Neutrophil (primary cell): ENCODE results near the gene GPRC5B.

Experiments used
- H3K27ac ChIP-seq: fragments of 200-600 bp; sonication (generic); 2 replicates; pipeline ENCODE4 v1.5.1; 2016; ENCODE audit warnings: mild to moderate bottlenecking, moderate library complexity
- H3K27me3 ChIP-seq: fragments of 200-600 bp; sonication (generic); 2 replicates; pipeline ENCODE4 v1.6.0; 2016; ENCODE audit warnings: mild to moderate bottlenecking
- H3K36me3 ChIP-seq: fragments of 200-600 bp; sonication (generic); 2 replicates; pipeline ENCODE4 v1.5.1; 2017
- H3K4me1 ChIP-seq, 2 experiments: fragments of 200-600 bp in 1 of 2; sonication (generic) in 1 of 2; 1 replicate in 1 of 2; 2 replicates in 1 of 2; pipeline versions ENCODE4 v1.5.1 to v1.6.1; 2013 to 2016; ENCODE audit warnings: low read depth in 1 of 2, low read length in 1 of 2, mild to moderate bottlenecking in 1 of 2, moderate library complexity in 1 of 2; ENCODE audit not compliant: control insufficient read depth in 1 of 2, insufficient read depth in 1 of 2
- H3K4me3 ChIP-seq, 2 experiments: fragments of 200-600 bp in 1 of 2; sonication (generic) in 1 of 2; 1 replicate in 1 of 2; 2 replicates in 1 of 2; pipeline ENCODE4 v1.5.1; 2013 to 2016; ENCODE audit warnings: low read depth in 1 of 2, low read length in 1 of 2, mild to moderate bottlenecking in 1 of 2, moderate library complexity in 1 of 2
- H3K9me3 ChIP-seq: fragments of 200-600 bp; sonication (generic); 2 replicates; pipeline ENCODE4 v1.5.1; 2016
- TF ChIP-seq, protein P1 (sequence below): fragments of 200-600 bp; sonication (generic); IDR thresholded peaks from 2 replicates; pipeline ENCODE4 v1.5.1; 2016; ENCODE audit warnings: antibody characterized with exemption

Gene GPRC5B, protein sequence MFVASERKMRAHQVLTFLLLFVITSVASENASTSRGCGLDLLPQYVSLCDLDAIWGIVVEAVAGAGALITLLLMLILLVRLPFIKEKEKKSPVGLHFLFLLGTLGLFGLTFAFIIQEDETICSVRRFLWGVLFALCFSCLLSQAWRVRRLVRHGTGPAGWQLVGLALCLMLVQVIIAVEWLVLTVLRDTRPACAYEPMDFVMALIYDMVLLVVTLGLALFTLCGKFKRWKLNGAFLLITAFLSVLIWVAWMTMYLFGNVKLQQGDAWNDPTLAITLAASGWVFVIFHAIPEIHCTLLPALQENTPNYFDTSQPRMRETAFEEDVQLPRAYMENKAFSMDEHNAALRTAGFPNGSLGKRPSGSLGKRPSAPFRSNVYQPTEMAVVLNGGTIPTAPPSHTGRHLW

DNA sequence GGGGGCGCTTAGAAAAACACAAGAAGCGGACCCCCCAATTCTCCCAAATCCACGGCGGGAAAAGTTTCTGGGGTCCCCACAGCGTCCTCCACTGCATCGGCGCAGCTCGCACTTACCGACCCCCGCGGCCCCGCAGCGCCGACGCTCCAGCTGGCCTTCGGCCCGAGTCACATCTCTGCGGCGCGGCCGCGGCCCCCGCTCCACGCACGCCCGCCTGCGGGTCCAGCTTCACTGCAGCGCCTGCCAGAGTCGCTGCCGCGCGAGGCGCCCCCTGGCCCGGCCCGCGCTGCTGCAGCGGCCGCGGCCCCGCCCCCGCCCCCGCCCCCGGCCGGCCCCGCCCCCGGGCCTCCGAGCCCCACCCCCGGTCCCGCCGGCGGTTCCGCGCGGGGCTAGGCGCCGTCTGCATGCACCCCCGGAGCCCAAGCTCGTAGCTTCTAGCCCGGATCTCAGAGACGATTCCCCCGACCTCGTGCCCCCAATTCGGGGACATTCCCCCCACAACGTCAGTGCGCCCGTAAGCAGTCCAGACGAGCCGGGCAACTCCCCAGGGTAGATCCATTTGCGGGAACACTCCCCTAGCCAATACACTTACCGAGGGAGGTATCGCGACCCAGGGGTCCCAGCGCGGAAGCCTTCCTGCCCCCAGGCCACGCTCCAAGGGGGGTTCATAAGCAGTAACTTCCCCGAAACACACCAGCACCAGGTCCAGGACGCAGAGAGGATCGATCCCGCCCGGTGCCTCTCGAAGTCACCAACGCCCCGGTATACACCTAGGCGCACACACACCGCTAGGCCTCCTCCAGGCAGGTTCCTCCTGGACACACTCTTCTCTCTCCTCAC is at the start of gene GPRC5B:
Gene GPRC5B (minus strand): TSS at position 238 of the 840 bp plus-strand sequence. CDS start 12,003 bp downstream, outside the sequence.
- no peak within 1 kb of the TSS for H3K27ac ChIP-seq
- H3K27me3 ChIP-seq = peaks cover 66% of the 10 kb centered on the region
- TF ChIP-seq, protein P1, sequence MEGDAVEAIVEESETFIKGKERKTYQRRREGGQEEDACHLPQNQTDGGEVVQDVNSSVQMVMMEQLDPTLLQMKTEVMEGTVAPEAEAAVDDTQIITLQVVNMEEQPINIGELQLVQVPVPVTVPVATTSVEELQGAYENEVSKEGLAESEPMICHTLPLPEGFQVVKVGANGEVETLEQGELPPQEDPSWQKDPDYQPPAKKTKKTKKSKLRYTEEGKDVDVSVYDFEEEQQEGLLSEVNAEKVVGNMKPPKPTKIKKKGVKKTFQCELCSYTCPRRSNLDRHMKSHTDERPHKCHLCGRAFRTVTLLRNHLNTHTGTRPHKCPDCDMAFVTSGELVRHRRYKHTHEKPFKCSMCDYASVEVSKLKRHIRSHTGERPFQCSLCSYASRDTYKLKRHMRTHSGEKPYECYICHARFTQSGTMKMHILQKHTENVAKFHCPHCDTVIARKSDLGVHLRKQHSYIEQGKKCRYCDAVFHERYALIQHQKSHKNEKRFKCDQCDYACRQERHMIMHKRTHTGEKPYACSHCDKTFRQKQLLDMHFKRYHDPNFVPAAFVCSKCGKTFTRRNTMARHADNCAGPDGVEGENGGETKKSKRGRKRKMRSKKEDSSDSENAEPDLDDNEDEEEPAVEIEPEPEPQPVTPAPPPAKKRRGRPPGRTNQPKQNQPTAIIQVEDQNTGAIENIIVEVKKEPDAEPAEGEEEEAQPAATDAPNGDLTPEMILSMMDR = no peak
- H3K9me3 ChIP-seq = no peaks in the 10 kb centered on the region
- no peaks in the 10 kb centered on the region for H3K36me3 ChIP-seq
- peaks cover 14 to 23% of the 10 kb centered on the region in 2 experiments for H3K4me1 ChIP-seq
- H3K4me3 ChIP-seq = peak within 1 kb of the TSS; percentile 20 to 30

DNA sequence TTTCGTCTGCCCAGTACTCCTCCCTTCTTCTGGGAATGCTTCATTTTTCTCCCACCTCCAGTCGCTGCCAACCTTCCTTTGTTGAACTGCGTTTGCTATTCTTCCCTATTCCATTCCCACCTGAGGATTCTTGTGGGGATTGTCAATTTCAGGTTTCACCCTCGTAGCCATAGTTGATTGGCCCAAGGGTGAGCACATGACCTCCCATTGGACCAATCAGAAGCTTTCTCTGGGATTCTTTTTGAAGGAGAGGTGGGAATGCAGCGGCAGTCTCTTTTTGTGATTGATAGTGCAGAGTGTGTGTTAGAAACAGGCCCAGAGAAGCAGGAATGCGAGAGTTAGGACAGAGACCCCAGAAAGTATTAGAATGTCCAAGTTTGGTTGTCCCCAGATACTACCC is 49.1 kb upstream of the GPRC5B start:
- Histone ChIP-seq H3K4me3 (no peak overlapping the region), H3K4me1 (peaks cover 0 to 21% of the 10 kb centered on the region in 2 experiments), H3K36me3 (no peaks in the 10 kb centered on the region), H3K27ac (no peak overlapping the region), H3K9me3 (no peaks in the 10 kb centered on the region), H3K27me3 (no peaks in the 10 kb centered on the region)
- TF ChIP-seq, protein P1 = no peak

DNA sequence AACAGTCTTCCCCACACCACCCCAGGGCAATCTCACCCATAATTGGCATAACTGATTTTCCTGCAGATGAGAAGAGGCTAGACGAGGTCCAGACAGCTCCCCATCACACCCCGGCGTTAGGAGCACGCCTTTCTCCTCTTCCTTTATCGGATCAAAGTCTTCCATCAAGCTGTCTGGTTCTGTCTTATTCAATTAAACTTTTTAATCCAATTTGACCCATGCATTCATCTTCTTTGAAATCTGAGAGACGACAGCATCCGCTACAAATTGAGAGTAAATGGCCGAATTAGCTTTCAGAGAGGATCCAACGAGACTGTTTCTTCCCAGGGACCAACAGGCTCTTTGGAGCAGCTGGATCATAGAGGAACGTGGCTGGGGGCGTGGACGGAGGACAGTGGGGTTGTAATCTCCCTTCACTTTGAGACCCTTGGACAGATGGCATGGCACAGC is 44.4 kb upstream of the GPRC5B start:
- TF ChIP-seq, protein P1 = no peak

DNA sequence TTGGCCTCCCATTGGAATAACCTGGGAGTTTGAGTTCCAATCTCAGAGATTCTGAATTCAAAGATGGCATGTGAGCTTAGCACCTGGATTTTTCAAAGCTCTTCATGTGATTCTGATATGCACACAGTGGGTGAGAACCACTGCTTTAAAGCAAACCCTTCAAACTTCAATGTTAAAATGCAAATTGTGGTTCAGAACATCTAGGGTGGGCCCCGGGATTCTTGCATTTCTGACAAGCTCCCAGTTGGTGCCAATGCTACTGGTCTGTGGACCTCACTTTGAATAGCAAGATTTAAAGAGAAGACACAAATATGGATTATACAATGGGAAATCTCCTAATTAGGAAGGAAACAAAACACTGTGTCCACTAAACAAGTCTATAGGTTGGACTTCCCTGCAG is 43.8 kb upstream of the GPRC5B start:
- H3K27me3 ChIP-seq = no peaks in the 10 kb centered on the region
- H3K4me1 ChIP-seq = no peaks in the 10 kb centered on the region
- TF ChIP-seq, protein P1 = no peak
- no peak overlapping the region for H3K27ac ChIP-seq
- H3K4me3 ChIP-seq = no peak overlapping the region
- no peaks in the 10 kb centered on the region for H3K36me3 ChIP-seq
- H3K9me3 ChIP-seq = no peaks in the 10 kb centered on the region

More for the DNA sequence above, 44.4 kb upstream of the GPRC5B start:
- no peaks in the 10 kb centered on the region for H3K9me3 ChIP-seq
- H3K27me3 ChIP-seq = no peaks in the 10 kb centered on the region
- no peak overlapping the region for H3K27ac ChIP-seq
- H3K36me3 ChIP-seq = no peaks in the 10 kb centered on the region
- H3K4me3 ChIP-seq = no peak overlapping the region
- no peaks in the 10 kb centered on the region for H3K4me1 ChIP-seq

DNA sequence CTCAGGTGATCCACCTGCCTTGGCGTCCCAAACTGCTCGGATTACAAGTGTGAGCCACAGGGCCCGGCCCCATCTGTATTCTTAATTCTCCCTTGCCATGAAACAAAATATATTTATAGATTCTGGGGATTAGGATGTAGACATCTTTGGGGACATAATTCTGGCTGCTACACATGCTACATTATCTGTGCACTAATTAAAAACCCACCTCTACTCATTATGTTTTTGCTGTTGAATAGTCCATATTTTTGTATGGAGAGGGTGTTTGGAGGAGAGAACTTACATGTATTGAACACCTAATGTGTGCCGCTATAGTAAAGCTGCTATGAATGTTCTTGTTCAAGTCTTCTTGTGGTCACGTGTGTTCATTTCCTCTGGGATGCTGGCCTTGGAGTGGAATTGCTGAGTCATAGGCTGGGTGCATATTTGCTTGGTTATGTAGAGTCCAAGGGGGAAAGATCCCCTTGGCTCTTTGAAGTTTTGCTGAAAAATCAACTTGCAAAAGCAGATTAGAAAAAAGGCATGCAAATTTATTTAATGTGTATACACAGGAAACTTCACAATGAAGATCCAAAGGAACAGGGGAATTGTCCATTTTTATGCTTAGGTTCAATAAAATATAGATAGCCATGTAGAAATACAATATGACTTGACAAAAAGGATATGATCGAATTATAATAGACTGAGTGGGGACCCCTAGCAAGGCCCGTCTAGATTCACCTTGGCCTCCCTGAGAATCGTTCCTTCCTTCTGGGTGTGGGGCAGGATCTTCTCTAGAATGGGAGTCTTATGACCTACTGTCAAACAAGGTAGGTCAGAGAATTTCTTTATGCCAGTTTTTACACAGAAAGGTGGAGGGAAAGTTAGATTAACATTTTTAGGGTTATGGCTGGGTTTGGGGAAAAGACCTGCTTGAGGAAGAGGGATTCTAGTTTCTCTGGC is 42.1 kb upstream of the GPRC5B start:
- H3K27me3 ChIP-seq = no peaks in the 10 kb centered on the region
- no peak overlapping the region for H3K4me3 ChIP-seq
- no peak overlapping the region for H3K27ac ChIP-seq
- H3K4me1 ChIP-seq = no peaks in the 10 kb centered on the region
- H3K36me3 ChIP-seq = no peaks in the 10 kb centered on the region
- no peaks in the 10 kb centered on the region for H3K9me3 ChIP-seq
- TF ChIP-seq, protein P1 = no peak
